Activated CD8-positive, alpha-beta T cell treated with anti-CD3 and anti-CD28 coated beads for 36 hours (primary cell): ENCODE measurements around the gene GRID1. TPM values are rescaled to one million over a fixed set of nuclear protein-coding genes. Genes with fewer than 3 reads are reported as not detected.

Experiments used
- ATAC-seq: fragments of 200-7000 bp; cut with Tn5 transposase; one replicate; pipeline ENCODE4 v1.10.0; 2021; ENCODE audit warnings: mild to moderate bottlenecking, moderate library complexity
- CTCF ChIA-PET: fragments of 350-600 bp; sonication (Branson Sonifier 250); formaldehyde crosslinking; loops from one replicate; lab custom pipeline; 2021; ENCODE audit warnings: antibody characterized with exemption; lab: Charles Lee
- POLR2A ChIA-PET: fragments of 350-600 bp; sonication (Branson Sonifier 250); formaldehyde crosslinking; loops from one replicate; lab custom pipeline; 2021; ENCODE audit warnings: antibody characterized with exemption; lab: Charles Lee
- DNase-seq: peaks from one replicate; pipeline ENCODE4 v3.0.0-alpha.2; 2020
- H3K27ac Mint-ChIP-seq: one replicate; pipeline ENCODE4 v1.8.0; 2021; ENCODE audit warnings: mild to moderate bottlenecking, mixed read lengths
- H3K27me3 Mint-ChIP-seq: one replicate; pipeline ENCODE4 v1.8.0; 2021; ENCODE audit warnings: mixed read lengths
- H3K36me3 Mint-ChIP-seq: one replicate; pipeline ENCODE4 v1.8.0; 2021; ENCODE audit warnings: low read depth, mixed read lengths
- H3K4me1 Mint-ChIP-seq: one replicate; pipeline ENCODE4 v1.8.0; 2021; ENCODE audit warnings: low read depth, mixed read lengths
- H3K4me3 Mint-ChIP-seq: one replicate; pipeline ENCODE4 v1.8.0; 2021; ENCODE audit warnings: mild to moderate bottlenecking, moderate library complexity, mixed read lengths
- H3K9me3 Mint-ChIP-seq: one replicate; pipeline ENCODE4 v1.8.0; 2021; ENCODE audit warnings: mixed read lengths
- intact Hi-C: fragments of 100-400 bp; cut with micrococcal nuclease; formaldehyde crosslinking; loops from one replicate; pipeline ENCODE4 v1.10.0; 2022
- total RNA-seq, 2 experiments: library from RNA; stranded (reverse); gene quantifications; one replicate each; pipeline ENCODE4 v1.2.3, GENCODE V29; 2021
- TF ChIP-seq, protein P1 (sequence below): fragments of 200-600 bp; IDR thresholded peaks from one replicate; pipeline ENCODE4 v1.8.0; 2022; ENCODE audit warnings: antibody characterized with exemption, mild to moderate bottlenecking

GRID1 gene
- total RNA-seq, 2 experiments from 2014 or later: not detected

GRCh38 chr10:86067436-86068050 is 299.1 kb downstream of the GRID1 start:
- CTCF ChIA-PET: no interaction called here

DNA sequence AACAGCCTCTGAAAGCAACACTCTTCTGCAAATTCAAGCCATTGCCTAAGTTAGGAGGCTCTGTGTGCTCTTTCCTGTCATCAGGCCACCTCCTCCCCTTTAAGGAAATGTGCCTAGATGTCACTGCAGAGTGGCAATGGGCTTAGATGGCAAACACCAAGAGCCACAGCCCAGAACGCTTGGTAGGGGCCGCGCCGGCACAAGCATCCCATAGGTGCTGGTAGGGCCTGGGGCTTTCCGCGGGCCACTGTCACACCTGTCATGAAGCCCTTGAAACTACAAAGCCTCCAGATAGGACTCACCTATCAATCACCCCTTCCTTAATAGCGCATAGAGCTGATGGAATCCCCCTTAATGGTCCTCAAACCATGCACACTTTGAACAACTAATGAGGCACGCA is 299.9 kb downstream of the GRID1 start:
- Mint-ChIP-seq H3K36me3 (no peaks in the 10 kb centered on the region), H3K4me1 (peaks cover under 1% of the 10 kb centered on the region), H3K27me3 (peaks cover 7% of the 10 kb centered on the region), H3K27ac (no peak overlapping the region), H3K4me3 (no peak overlapping the region), H3K9me3 (no peaks in the 10 kb centered on the region)
- ATAC-seq: no peak
- intact Hi-C loops: no loop called here
- TF ChIP-seq, protein P1, sequence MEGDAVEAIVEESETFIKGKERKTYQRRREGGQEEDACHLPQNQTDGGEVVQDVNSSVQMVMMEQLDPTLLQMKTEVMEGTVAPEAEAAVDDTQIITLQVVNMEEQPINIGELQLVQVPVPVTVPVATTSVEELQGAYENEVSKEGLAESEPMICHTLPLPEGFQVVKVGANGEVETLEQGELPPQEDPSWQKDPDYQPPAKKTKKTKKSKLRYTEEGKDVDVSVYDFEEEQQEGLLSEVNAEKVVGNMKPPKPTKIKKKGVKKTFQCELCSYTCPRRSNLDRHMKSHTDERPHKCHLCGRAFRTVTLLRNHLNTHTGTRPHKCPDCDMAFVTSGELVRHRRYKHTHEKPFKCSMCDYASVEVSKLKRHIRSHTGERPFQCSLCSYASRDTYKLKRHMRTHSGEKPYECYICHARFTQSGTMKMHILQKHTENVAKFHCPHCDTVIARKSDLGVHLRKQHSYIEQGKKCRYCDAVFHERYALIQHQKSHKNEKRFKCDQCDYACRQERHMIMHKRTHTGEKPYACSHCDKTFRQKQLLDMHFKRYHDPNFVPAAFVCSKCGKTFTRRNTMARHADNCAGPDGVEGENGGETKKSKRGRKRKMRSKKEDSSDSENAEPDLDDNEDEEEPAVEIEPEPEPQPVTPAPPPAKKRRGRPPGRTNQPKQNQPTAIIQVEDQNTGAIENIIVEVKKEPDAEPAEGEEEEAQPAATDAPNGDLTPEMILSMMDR: no peak
- ChIA-PET CTCF (no interaction called here), POLR2A (no interaction called here)
- no peak for DNase-seq

More at GRCh38 chr10:86067436-86068050, 299.1 kb downstream of the GRID1 start:
- ATAC-seq (no peak), DNase-seq (no peak)
- POLR2A ChIA-PET: no interaction called here
- Mint-ChIP-seq H3K4me3 (no peak overlapping the region), H3K9me3 (no peaks in the 10 kb centered on the region), H3K27ac (no peak overlapping the region), H3K4me1 (peaks cover 3% of the 10 kb centered on the region), H3K27me3 (peaks cover 7% of the 10 kb centered on the region), H3K36me3 (no peaks in the 10 kb centered on the region)
- intact Hi-C loops: no loop called here
- TF ChIP-seq, protein P1: no peak

DNA sequence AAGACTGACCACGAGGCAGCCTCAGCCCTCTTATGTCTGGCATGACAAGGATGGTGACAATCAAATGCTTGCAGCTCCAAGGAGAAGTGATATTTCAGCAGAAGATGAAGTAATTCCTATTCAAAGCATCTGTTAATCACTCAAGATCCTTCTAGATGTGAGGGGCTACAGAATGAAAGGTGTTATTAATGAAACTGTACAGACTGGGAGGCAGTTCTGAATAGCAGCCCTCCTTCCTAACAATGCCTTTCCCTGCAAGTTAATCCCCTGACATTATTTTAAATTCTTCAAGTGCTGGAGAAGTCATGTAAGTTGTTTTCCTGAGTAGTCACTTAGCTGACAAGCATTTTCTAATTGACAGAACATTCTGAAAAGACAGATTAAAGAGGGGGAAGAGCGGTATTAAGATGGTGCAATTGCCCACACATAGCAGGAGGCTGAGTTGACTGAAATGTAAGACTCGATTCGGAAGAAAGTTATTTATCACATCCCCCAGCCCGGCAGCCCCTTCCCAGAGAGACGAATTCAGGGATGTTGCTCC is 300.8 kb downstream of the GRID1 start:
- Mint-ChIP-seq H3K36me3 (no peaks in the 10 kb centered on the region), H3K27ac (no peak overlapping the region), H3K27me3 (peaks cover 3% of the 10 kb centered on the region), H3K4me1 (no peaks in the 10 kb centered on the region), H3K9me3 (no peaks in the 10 kb centered on the region), H3K4me3 (no peak overlapping the region)
- TF ChIP-seq, protein P1: no peak
- ChIA-PET POLR2A (no interaction called here), CTCF (no interaction called here)
- ATAC-seq: no peak
- no peak for DNase-seq
- intact Hi-C loops: no loop called here

DNA sequence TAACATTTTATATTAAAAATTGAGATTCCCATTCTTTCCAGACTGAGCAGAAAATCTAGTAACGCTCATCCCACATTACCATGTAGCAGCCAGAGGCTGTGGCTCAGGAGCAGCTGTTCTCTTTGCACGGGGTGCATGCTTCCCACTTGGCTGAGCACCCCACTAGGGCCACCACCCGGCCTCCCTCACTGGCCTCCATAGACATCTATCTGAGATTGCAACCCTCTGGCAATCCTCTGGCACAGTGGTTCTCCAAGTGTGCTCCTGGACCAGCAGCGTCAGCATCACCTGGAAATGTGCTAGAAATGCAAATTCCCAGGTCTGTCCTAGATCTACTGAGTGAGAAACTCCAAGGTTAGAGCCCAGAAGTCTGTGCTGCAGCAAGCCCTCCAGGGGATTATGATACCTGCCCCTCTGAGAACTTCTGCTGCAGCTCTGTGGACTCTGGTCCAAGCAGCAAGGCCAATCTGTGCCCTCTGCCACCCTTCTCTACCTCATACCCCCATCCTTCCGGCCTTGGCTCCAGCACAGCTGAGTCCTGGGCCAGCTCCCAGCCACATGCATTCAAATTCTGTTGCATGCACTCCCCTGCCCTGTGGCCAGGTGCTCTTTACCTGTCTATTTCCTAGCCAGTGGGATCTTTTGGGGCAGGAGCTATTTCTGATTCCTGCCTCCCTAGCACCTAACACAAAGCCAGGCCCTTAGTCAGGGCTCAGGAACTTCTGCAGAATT is 301.5 kb downstream of the GRID1 start:
- POLR2A ChIA-PET: no interaction called here

More for the DNA sequence above, 301.5 kb downstream of the GRID1 start:
- Mint-ChIP-seq H3K9me3 (no peaks in the 10 kb centered on the region), H3K36me3 (no peaks in the 10 kb centered on the region), H3K27me3 (peaks cover 3% of the 10 kb centered on the region), H3K4me3 (no peak overlapping the region), H3K27ac (no peak overlapping the region), H3K4me1 (no peaks in the 10 kb centered on the region)
- intact Hi-C loops: no loop called here
- DNase-seq (no peak), ATAC-seq (no peak)
- TF ChIP-seq, protein P1: no peak
- CTCF ChIA-PET: no interaction called here
